HCT116 (cell line): ENCODE data around the gene SFXN3. TPM values are rescaled to one million over a fixed set of nuclear protein-coding genes. Genes with fewer than 3 reads are reported as not detected.

Experiments used
- ATAC-seq: fragments of 200-7000 bp; cut with Tn5 transposase; 2 replicates; pipeline ENCODE4 v1.9.1; 2020; ENCODE audit warnings: mild to moderate bottlenecking, moderate library complexity
- BruUV-seq: library from RNA; stranded (reverse); fragments of 400-500 nt; replicated peaks from 2 replicates; lab custom pipeline; 2021; lab: Mats Ljungman, UMichigan
- CTCF ChIA-PET: fragments of 300-600 bp; sonication (Branson Sonifier 250); formaldehyde crosslinking; loops from one replicate; lab custom pipeline; 2021; ENCODE audit warnings: antibody characterized with exemption; lab: Charles Lee
- POLR2A ChIA-PET: fragments of 300-600, 350-600 bp; sonication (Branson Sonifier 250); formaldehyde crosslinking; loops from one replicate; lab custom pipeline; 2021; ENCODE audit warnings: antibody characterized with exemption; lab: Charles Lee
- RAD21 ChIA-PET, 2 experiments: fragments of 300-600 bp; sonication (Branson Sonifier 250); formaldehyde crosslinking; loops; one replicate each; lab custom pipeline; 2023; ENCODE audit warnings: low total read pairs in 2 of 2; ENCODE audit not compliant: uncharacterized antibody in 2 of 2, unreplicated experiment in 2 of 2, low non-redundant PET in 1 of 2; lab: Charles Lee
- DNase-seq: peaks from one replicate; pipeline ENCODE4 v3.0.0-alpha.2; 2010; ENCODE audit warnings: low read depth, low spot score
- H2AFZ ChIP-seq: fragments of 200-600 bp; shearing (Covaris generic), sonication (generic); 2 replicates; pipeline ENCODE4 v1.6.1; 2017; ENCODE audit warnings: low read depth, mixed run types, mixed read lengths, antibody characterized with exemption, low read length; ENCODE audit not compliant: poor library complexity, severe bottlenecking
- H3K27ac ChIP-seq: 2 replicates; pipeline ENCODE4 v1.5.1; 2012; ENCODE audit warnings: low read depth, low read length
- H3K27me3 ChIP-seq: fragments of 200-600 bp; sonication (generic); 2 replicates; pipeline ENCODE4 v1.6.1; 2016; ENCODE audit warnings: mixed run types, low read length, mixed read lengths; ENCODE audit not compliant: insufficient read depth
- H3K36me3 ChIP-seq, 2 experiments: fragments of 200-500 bp in 1 of 2; fragments of 200-600 bp in 1 of 2; sonication (Bioruptor generic) in 1 of 2; sonication (generic) in 1 of 2; 2 replicates each; pipeline versions ENCODE4 v1.5.1 to v1.6.1; 2014 to 2016; ENCODE audit warnings: low read length in 2 of 2, inconsistent platforms in 1 of 2, mixed read lengths in 1 of 2, mixed run types in 1 of 2; ENCODE audit not compliant: insufficient read depth in 2 of 2, control insufficient read depth in 1 of 2
- H3K4me1 ChIP-seq, 2 experiments: fragments of 200-600 bp in 1 of 2; sonication (generic) in 1 of 2; 2 replicates each; pipeline versions ENCODE4 v1.5.1 to v1.6.1; 2012 to 2017; ENCODE audit warnings: low read length in 2 of 2, inconsistent platforms in 1 of 2, mild to moderate bottlenecking in 1 of 2, mixed read lengths in 1 of 2, mixed run types in 1 of 2, moderate library complexity in 1 of 2; ENCODE audit not compliant: insufficient read depth in 2 of 2, control insufficient read depth in 1 of 2
- H3K4me2 ChIP-seq: fragments of 200-600 bp; sonication (generic); 2 replicates; pipeline ENCODE4 v1.6.1; 2017; ENCODE audit warnings: mixed run types, low read length, mixed read lengths
- H3K4me3 ChIP-seq, 2 experiments: fragments of 200-600 bp in 1 of 2; sonication (generic) in 1 of 2; replicated peaks in 1 of 2; 2 replicates each; pipeline ENCODE4 v1.5.1; 2011 to 2016; ENCODE audit warnings: low read length in 2 of 2, control low read depth in 1 of 2, low read depth in 1 of 2, mild to moderate bottlenecking in 1 of 2, mixed read lengths in 1 of 2, mixed run types in 1 of 2
- H3K79me2 ChIP-seq: fragments of 200-600 bp; sonication (generic); 2 replicates; pipeline ENCODE4 v1.6.1; 2017; ENCODE audit warnings: mild to moderate bottlenecking, mixed run types, low read length, moderate library complexity, mixed read lengths; ENCODE audit not compliant: insufficient read depth
- H3K9ac ChIP-seq: fragments of 200-600 bp; sonication (generic); 2 replicates; pipeline ENCODE4 v1.6.1; 2016; ENCODE audit warnings: low read length, mixed read lengths
- H3K9me2 ChIP-seq: fragments of 200-600 bp; sonication (generic), shearing (Covaris generic); 2 replicates; pipeline ENCODE4 v1.6.1; 2017; ENCODE audit warnings: mixed run types, mild to moderate bottlenecking, moderate library complexity; ENCODE audit not compliant: insufficient read depth
- H3K9me3 ChIP-seq, 2 experiments: fragments of 200-500 bp in 1 of 2; fragments of 200-600 bp in 1 of 2; sonication (Bioruptor generic) in 1 of 2; sonication (generic) in 1 of 2; 2 replicates each; pipeline ENCODE4 v1.6.1; 2014 to 2017; ENCODE audit warnings: low read length in 2 of 2, mixed read lengths in 2 of 2, inconsistent platforms in 1 of 2, low read depth in 1 of 2, mild to moderate bottlenecking in 1 of 2, mixed run types in 1 of 2, moderate library complexity in 1 of 2; ENCODE audit not compliant: control insufficient read depth in 1 of 2, insufficient read depth in 1 of 2
- H4K20me1 ChIP-seq: fragments of 200-600 bp; sonication (generic), shearing (Covaris generic); 2 replicates; pipeline ENCODE4 v1.6.1; 2017; ENCODE audit warnings: mixed run types, mild to moderate bottlenecking, moderate library complexity; ENCODE audit not compliant: insufficient read depth
- EZH2 ChIP-seq: fragments of 200-600 bp; sonication (generic); IDR thresholded peaks from 2 replicates; pipeline ENCODE4 v1.6.1; 2017; ENCODE audit warnings: antibody characterized with exemption, mixed run types
- ZBTB33 ChIP-seq: IDR thresholded peaks from 2 replicates; pipeline ENCODE4 v1.6.1; 2011; ENCODE audit warnings: mild to moderate bottlenecking, low read length, moderate library complexity; ENCODE audit not compliant: insufficient replicate concordance; ENCODE audit errors: extremely low read depth
- intact Hi-C: fragments of 100-400 bp; cut with micrococcal nuclease; formaldehyde crosslinking; loops from 2 replicates; pipeline ENCODE4 v1.10.0; 2022
- total RNA-seq: library from RNA; stranded (reverse); gene quantifications from one replicate; pipeline ENCODE4 v1.2.1, GENCODE V29; 2021; ENCODE audit not compliant: unreplicated experiment
- TF ChIP-seq, protein P1 (sequence below): IDR thresholded peaks from 2 replicates; pipeline ENCODE4 v1.6.1; 2012; ENCODE audit warnings: low read depth

SFXN3 gene
- total RNA-seq, 1 experiment from 2014 or later, result 52.5 TPM

DNA sequence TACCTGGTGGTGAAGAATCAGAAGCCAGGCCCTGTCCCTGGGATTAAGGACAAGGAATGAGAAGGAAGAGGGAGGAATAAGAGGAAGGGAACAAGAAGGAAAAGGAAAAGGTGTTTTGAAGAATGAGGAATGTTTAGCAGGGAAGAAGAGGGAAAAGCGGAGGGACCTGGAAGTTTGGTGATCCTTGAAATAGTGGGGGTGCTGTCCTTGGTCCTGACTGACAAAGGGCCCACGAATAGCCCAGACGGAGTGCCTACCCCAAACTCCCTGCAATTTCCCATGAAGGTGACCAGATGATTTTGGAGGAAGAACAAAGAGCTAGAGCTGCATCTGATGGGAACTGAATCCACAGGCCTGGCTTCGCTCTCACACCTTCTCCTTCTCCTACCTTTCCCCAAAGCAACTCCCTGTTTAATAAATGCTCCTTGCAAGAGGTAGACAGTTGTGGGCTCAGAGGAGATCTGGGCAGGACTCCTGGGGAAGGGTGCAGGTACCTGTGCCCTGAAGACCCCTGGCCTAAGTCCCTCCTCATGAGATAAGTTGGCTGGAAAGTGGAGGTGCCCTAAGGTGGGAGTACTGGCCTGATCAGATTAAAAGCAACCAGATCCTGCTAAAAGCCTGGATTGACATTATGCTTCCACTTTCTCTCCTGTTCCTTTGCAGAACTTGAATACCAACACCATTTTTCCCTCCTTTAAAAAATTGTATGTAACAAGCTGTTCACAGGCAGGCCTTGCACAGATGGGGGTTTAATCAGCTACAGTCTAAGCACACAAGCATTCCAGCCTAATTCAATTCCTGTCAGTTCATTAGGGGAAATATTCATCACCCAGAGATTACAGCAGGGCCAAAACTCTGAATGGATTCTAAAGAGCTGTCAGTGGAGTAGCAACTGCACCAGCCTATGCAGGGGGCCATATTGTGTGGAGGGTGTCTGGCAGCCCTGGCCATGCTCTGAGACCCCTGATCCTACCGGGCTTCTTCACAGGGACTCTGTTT is 50.2 kb downstream of the SFXN3 start:
- Histone ChIP-seq H3K9me3 (no peaks in the 10 kb centered on the region), H3K9me2 (no peaks in the 10 kb centered on the region), H3K79me2 (no peaks in the 10 kb centered on the region), H2AFZ (no peak overlapping the region), H3K36me3 (no peaks in the 10 kb centered on the region), H3K9ac (no peak overlapping the region), H4K20me1 (no peaks in the 10 kb centered on the region), H3K27ac (no peak overlapping the region), H3K27me3 (peaks cover 55% of the 10 kb centered on the region; the same call in 1 of the 2 replicates), H3K4me1 (no peaks in the 10 kb centered on the region), H3K4me2 (no peak overlapping the region), H3K4me3 (no peak overlapping the region)
- BruUV-seq, result no TSS peak
- CTCF ChIA-PET, result no interaction called here
- POLR2A ChIA-PET, result no interaction called here
- ATAC-seq, result 0 out of 2 replicates have a peak, but pooled peaks have one; percentile 38
- DNase-seq, result no peak
- no peak for TF ChIP-seq EZH2
- TF ChIP-seq, protein P1, sequence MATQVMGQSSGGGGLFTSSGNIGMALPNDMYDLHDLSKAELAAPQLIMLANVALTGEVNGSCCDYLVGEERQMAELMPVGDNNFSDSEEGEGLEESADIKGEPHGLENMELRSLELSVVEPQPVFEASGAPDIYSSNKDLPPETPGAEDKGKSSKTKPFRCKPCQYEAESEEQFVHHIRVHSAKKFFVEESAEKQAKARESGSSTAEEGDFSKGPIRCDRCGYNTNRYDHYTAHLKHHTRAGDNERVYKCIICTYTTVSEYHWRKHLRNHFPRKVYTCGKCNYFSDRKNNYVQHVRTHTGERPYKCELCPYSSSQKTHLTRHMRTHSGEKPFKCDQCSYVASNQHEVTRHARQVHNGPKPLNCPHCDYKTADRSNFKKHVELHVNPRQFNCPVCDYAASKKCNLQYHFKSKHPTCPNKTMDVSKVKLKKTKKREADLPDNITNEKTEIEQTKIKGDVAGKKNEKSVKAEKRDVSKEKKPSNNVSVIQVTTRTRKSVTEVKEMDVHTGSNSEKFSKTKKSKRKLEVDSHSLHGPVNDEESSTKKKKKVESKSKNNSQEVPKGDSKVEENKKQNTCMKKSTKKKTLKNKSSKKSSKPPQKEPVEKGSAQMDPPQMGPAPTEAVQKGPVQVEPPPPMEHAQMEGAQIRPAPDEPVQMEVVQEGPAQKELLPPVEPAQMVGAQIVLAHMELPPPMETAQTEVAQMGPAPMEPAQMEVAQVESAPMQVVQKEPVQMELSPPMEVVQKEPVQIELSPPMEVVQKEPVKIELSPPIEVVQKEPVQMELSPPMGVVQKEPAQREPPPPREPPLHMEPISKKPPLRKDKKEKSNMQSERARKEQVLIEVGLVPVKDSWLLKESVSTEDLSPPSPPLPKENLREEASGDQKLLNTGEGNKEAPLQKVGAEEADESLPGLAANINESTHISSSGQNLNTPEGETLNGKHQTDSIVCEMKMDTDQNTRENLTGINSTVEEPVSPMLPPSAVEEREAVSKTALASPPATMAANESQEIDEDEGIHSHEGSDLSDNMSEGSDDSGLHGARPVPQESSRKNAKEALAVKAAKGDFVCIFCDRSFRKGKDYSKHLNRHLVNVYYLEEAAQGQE, result peak; percentile 94
- no peak for TF ChIP-seq ZBTB33
- intact Hi-C loops, result no loop called here
- RAD21 ChIA-PET, result no interaction called here
